ENCODE data around the gene C16orf95.
"Not testable (repeated sequence)": the region's sequence is repeated elsewhere in the genome, so short reads cannot be mapped to it uniquely, and the experiment has no call there.

C16orf95 gene

GRCh38 chr16:87344165-87344930 lies 27.2 kb upstream of the C16orf95 start:
- TF ChIP-seq JUND (IDR thresholded peaks at IDR 0.05; ENCODE audit: low read depth): no peak

GRCh38 chr16:87343753-87344050 lies 26.5 kb upstream of the C16orf95 start:
- no peak for TF ChIP-seq JUND (IDR thresholded peaks at IDR 0.05; ENCODE audit: low read depth)
- no peak for DNase-seq (ENCODE audit: low read depth in 1 of 2, low spot score in 1 of 2)
- in situ Hi-C loops (cut with HindIII; ENCODE audit: low pct_unique_long_range_greater_than_20kb, low sequenced_read_pairs): no loop called here

More at GRCh38 chr16:87344165-87344930, 27.2 kb upstream of the C16orf95 start:
- no peak for DNase-seq (ENCODE audit: low read depth in 1 of 2, low spot score in 1 of 2)
- in situ Hi-C loops (cut with HindIII; ENCODE audit: low pct_unique_long_range_greater_than_20kb, low sequenced_read_pairs): no loop called here

DNA sequence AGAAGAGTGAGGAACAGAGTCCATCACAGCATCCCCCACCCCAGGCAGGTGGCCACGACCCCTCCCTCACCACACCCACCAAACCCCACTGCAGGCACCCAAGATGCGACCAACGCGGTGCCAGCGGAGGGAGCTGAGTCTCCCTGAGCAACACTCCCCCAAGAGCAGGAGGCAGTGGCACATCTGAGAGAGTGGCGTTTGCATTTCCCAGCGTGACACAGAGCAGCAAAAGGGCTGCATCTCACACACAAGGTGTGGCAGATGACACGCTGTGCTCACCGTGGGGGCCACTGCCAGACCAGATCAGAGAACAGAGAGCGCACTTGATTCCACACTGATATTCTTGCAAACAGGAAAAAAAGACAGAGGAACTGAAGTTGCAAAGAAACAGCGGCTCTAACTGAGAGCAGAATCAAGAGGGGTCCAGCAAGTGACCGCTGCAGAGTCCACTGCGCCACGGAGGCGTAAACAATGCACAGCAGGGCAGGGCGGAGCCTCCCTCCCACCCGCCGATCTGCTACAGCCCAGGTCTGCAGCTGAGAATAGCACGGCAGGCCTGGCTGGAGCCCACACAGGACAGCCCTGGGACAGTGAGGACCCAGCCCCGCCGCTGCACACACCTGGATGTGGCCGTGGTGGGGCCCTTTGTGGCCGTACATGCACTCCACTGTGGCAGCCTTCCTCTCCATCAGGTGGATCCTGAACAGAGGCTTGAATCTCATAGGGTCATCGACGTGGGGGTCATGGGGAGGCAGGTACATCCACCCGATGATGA lies 26.0 kb upstream of the C16orf95 start:
- DNase-seq (ENCODE audit: low read depth in 1 of 2, low spot score in 1 of 2): no peak
- in situ Hi-C loops (cut with HindIII; ENCODE audit: low pct_unique_long_range_greater_than_20kb, low sequenced_read_pairs): no loop called here
- no peak for TF ChIP-seq JUND (IDR thresholded peaks at IDR 0.05; ENCODE audit: low read depth)

GRCh38 chr16:87342504-87342903 lies 25.3 kb upstream of the C16orf95 start:
- in situ Hi-C loops (cut with HindIII; ENCODE audit: low pct_unique_long_range_greater_than_20kb, low sequenced_read_pairs): no loop called here
- DNase-seq (ENCODE audit: low read depth in 1 of 2, low spot score in 1 of 2): no peak
- no peak for TF ChIP-seq JUND (IDR thresholded peaks at IDR 0.05; ENCODE audit: low read depth)

DNA sequence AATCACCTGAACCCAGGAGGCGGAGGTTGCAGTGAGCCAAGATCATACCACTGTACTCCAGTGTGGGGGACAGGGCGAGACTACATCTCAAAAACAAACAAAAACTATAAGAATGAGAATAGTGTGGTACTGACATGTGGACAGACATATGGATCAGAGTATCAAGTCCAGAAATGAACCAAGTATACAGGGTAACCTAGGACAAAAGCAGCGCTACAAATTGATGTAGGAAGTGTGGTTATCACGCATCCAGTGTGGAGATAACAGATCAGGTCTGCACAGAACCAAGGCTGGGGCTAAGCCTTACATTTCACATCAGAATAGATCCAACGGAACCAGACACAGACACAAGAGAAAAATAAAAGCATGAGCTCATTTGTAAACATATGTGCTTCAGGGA lies 23.0 kb upstream of the C16orf95 start:
- in situ Hi-C loops (cut with HindIII; ENCODE audit: low pct_unique_long_range_greater_than_20kb, low sequenced_read_pairs): no loop called here
- DNase-seq (ENCODE audit: low read depth in 1 of 2, low spot score in 1 of 2): no peak
- no peak for TF ChIP-seq JUND (IDR thresholded peaks at IDR 0.05; ENCODE audit: low read depth)

GRCh38 chr16:87339724-87340105 lies 22.5 kb upstream of the C16orf95 start:
- DNase-seq (ENCODE audit: low read depth in 1 of 2, low spot score in 1 of 2); in situ Hi-C loops (cut with HindIII; ENCODE audit: low pct_unique_long_range_greater_than_20kb, low sequenced_read_pairs): not testable (repeated sequence)

GRCh38 chr16:87339086-87339723 lies 22.0 kb upstream of the C16orf95 start:
- DNase-seq (ENCODE audit: low read depth in 1 of 2, low spot score in 1 of 2): no peak
- in situ Hi-C loops (cut with HindIII; ENCODE audit: low pct_unique_long_range_greater_than_20kb, low sequenced_read_pairs): no loop called here
- no peak for TF ChIP-seq JUND (IDR thresholded peaks at IDR 0.05; ENCODE audit: low read depth)

- no peak for DNase-seq (ENCODE audit: low read depth in 1 of 2, low spot score in 1 of 2)
- TF ChIP-seq JUND (IDR thresholded peaks at IDR 0.05; ENCODE audit: low read depth): no peak
- in situ Hi-C loops (cut with HindIII; ENCODE audit: low pct_unique_long_range_greater_than_20kb, low sequenced_read_pairs): no loop called here
Measured at GRCh38 chr16:87338155-87338765, 21.1 kb upstream of the C16orf95 start.

DNA sequence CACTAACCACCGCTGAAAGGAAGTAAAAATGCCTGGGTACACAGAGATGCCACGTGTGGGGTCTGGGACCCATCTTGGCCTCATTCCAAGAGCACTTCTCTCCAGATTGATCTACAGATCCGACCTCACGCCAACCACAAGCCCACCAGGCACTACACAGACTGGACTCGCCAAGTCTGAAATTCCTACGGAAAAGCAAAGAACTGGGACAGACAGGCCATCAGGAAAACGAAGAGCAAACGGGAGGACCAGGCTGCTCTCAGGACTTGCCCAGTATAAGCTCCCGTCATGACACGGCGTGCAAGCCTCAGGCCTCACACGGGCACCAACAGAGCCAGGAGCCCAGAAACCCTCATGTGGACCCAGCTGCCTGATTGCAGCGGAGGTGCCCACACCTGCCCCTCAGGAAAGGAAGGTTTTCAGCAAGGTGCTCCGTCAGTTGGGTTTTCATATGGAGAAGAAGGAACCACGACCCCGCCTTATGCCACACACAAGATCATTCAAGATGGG lies 20.1 kb upstream of the C16orf95 start:
- DNase-seq (ENCODE audit: low read depth in 1 of 2, low spot score in 1 of 2): no peak
- in situ Hi-C loops (cut with HindIII; ENCODE audit: low pct_unique_long_range_greater_than_20kb, low sequenced_read_pairs): no loop called here
- TF ChIP-seq JUND (IDR thresholded peaks at IDR 0.05; ENCODE audit: low read depth): no peak

GRCh38 chr16:87336434-87337240 lies 19.4 kb upstream of the C16orf95 start:
- no peak for DNase-seq (ENCODE audit: low read depth in 1 of 2, low spot score in 1 of 2)
- no peak for TF ChIP-seq JUND (IDR thresholded peaks at IDR 0.05; ENCODE audit: low read depth)
- in situ Hi-C loops (cut with HindIII; ENCODE audit: low pct_unique_long_range_greater_than_20kb, low sequenced_read_pairs): no loop called here

- in situ Hi-C loops (cut with HindIII; ENCODE audit: low pct_unique_long_range_greater_than_20kb, low sequenced_read_pairs): no loop called here
- no peak for TF ChIP-seq JUND (IDR thresholded peaks at IDR 0.05; ENCODE audit: low read depth)
- DNase-seq (ENCODE audit: low read depth in 1 of 2, low spot score in 1 of 2): no peak
Measured at GRCh38 chr16:87335625-87336433, 18.6 kb upstream of the C16orf95 start.
